ENCODE measurements around the gene PSORS1C1.

DNA sequence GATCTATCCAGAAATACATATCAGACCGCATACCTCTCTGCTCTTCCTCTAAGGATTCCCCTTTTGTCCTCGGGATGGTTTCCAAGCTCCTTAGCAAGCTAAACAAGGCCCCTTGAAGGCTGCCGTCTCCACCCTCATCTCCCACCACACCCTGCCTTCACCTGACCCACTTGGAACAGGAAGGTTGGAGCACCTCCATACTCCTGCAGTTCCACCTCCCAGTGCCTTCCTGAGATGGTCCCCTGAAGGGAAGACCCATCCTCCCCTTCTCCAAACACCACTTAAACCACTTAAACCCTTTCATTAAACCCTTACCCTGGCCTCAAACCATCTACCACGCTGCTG, 64.4 kb downstream of the PSORS1C1 start:
- TF ChIP-seq, protein P1, sequence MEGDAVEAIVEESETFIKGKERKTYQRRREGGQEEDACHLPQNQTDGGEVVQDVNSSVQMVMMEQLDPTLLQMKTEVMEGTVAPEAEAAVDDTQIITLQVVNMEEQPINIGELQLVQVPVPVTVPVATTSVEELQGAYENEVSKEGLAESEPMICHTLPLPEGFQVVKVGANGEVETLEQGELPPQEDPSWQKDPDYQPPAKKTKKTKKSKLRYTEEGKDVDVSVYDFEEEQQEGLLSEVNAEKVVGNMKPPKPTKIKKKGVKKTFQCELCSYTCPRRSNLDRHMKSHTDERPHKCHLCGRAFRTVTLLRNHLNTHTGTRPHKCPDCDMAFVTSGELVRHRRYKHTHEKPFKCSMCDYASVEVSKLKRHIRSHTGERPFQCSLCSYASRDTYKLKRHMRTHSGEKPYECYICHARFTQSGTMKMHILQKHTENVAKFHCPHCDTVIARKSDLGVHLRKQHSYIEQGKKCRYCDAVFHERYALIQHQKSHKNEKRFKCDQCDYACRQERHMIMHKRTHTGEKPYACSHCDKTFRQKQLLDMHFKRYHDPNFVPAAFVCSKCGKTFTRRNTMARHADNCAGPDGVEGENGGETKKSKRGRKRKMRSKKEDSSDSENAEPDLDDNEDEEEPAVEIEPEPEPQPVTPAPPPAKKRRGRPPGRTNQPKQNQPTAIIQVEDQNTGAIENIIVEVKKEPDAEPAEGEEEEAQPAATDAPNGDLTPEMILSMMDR (IDR thresholded peaks at IDR 0.05; ENCODE audit: poor library complexity), result no peak
- TF ChIP-seq EZH2phosphoT487 (IDR thresholded peaks at IDR 0.05; ENCODE audit: low read depth, severe bottlenecking, unreplicated experiment), result no peak
